ENCODE results near the gene LPCAT2.

- TF ChIP-seq GLIS3 (CRISPR knock-in tag; IDR thresholded peaks at IDR 0.05) (no peak), ARNTL (CRISPR knock-in tag; IDR thresholded peaks at IDR 0.05; ENCODE audit: borderline replicate concordance, low read depth) (no peak), PATZ1 (CRISPR knock-in tag; IDR thresholded peaks at IDR 0.05; ENCODE audit: borderline replicate concordance) (no peak), ZFP30 (CRISPR knock-in tag; IDR thresholded peaks at IDR 0.05) (no peak), TOX (CRISPR knock-in tag; IDR thresholded peaks at IDR 0.05; ENCODE audit: borderline replicate concordance) (no peak), BACH2 (CRISPR knock-in tag; IDR thresholded peaks at IDR 0.05; ENCODE audit: borderline replicate concordance) (no peak), ZNF70 (CRISPR knock-in tag; IDR thresholded peaks at IDR 0.05) (no peak), CREB5 (CRISPR knock-in tag; IDR thresholded peaks at IDR 0.05; ENCODE audit: low read depth) (no peak), OSR1 (CRISPR knock-in tag; IDR thresholded peaks at IDR 0.05) (no peak)
Measured at GRCh38 chr16:55489119-55489955, 19.5 kb upstream of the LPCAT2 start.
